ENCODE results near the gene PRDM11.

PRDM11 gene

DNA sequence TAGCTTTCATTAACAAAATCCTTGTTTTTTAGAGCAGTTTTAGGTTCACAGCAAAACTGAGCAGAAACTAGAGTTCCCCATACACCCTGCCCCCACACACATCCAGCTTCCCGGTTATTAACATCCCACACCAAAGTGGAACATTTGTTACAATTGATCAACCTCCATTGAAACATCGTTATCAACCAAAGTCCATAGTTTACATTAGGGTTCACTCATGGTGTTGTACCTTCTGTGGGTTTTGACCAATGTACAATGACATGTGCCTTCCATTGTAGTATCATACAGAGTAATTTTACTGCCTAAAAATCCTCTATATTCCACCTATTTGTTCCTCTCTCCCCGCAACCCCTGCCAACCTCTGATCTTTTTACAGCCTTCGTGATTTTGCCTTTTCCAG is 28.5 kb downstream of the PRDM11 start:
- DNase-seq (ENCODE audit: low read depth): no peak
- TF ChIP-seq, protein P1, sequence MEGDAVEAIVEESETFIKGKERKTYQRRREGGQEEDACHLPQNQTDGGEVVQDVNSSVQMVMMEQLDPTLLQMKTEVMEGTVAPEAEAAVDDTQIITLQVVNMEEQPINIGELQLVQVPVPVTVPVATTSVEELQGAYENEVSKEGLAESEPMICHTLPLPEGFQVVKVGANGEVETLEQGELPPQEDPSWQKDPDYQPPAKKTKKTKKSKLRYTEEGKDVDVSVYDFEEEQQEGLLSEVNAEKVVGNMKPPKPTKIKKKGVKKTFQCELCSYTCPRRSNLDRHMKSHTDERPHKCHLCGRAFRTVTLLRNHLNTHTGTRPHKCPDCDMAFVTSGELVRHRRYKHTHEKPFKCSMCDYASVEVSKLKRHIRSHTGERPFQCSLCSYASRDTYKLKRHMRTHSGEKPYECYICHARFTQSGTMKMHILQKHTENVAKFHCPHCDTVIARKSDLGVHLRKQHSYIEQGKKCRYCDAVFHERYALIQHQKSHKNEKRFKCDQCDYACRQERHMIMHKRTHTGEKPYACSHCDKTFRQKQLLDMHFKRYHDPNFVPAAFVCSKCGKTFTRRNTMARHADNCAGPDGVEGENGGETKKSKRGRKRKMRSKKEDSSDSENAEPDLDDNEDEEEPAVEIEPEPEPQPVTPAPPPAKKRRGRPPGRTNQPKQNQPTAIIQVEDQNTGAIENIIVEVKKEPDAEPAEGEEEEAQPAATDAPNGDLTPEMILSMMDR (IDR thresholded peaks at IDR 0.05; ENCODE audit: control insufficient read depth, insufficient read depth, low read depth, low read length, missing control alignments): no peak
- H3K4me3 ChIP-seq (ENCODE audit: control insufficient read depth, low read depth, low read length): no peak overlapping the region

DNA sequence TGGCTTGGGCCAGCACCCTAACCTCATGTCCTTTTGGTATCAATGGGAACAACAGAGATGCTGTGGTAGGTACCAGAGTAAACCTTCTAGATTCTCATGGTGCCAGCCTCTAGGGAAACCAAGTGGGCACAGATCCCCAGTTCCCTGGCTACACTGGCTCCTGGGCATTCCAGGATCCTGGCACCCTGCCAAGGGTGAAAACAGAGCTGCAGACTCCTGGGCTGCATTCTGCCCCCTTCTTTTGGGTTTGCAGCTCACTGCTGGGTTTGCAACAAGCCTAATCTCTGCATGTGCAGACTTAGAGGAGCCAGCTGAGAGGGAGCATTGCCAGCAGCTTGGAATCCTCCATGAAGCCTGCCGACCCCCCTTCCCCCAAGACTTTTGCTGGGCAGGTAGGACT is 30.6 kb downstream of the PRDM11 start:
- DNase-seq (ENCODE audit: low read depth): no peak
- TF ChIP-seq, protein P1 (IDR thresholded peaks at IDR 0.05; ENCODE audit: control insufficient read depth, insufficient read depth, low read depth, low read length, missing control alignments): no peak
- no peak overlapping the region for H3K4me3 ChIP-seq (ENCODE audit: control insufficient read depth, low read depth, low read length)

- H3K4me3 ChIP-seq (ENCODE audit: control insufficient read depth, low read depth, low read length): no peak overlapping the region
- DNase-seq (ENCODE audit: low read depth): no peak
- TF ChIP-seq, protein P1 (IDR thresholded peaks at IDR 0.05; ENCODE audit: control insufficient read depth, insufficient read depth, low read depth, low read length, missing control alignments): no peak
Measured at GRCh38 chr11:45178223-45178622, 31.8 kb downstream of the PRDM11 start.

DNA sequence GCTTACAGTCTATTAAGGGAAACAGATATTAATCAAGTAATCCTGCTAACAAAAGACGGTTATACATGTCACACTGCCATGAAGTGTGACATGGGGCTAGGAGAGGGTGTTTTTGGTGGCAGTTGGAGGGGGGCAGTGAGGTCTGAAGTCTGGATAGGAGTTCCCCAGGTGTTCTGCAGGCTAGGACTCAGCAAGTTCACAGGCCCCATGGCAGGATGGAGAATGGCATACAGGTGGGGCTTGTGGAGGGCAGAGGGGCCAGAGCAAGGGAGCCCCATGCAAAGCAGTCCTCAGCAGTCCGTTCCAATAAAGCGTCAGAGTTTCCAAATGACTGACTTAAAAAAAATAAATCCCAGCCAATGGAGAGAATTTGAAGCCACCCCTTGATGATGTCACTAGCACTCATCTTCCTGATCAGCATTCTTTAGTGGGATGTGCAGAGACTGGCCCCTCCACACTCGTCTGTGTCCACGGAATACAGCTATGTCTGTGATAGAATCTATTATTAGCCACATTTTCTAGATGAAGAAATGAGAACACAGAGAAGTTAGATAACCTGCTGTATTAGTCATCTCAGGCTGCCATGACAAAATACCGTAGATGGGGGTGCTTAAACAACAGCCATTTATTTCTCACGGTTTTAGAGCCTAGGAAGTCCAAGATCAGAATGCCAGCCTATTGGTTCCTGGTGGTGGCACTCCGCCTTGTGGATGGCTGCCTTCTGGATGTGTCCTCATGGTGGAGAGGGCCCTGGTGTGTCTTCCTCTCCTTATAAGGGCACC is 32.6 kb downstream of the PRDM11 start:
- DNase-seq (ENCODE audit: low read depth): peak; percentile 17
- no peak overlapping the region for H3K4me3 ChIP-seq (ENCODE audit: control insufficient read depth, low read depth, low read length)
- TF ChIP-seq, protein P1 (IDR thresholded peaks at IDR 0.05; ENCODE audit: control insufficient read depth, insufficient read depth, low read depth, low read length, missing control alignments): no peak

GRCh38 chr11:45179686-45180178 is 33.3 kb downstream of the PRDM11 start:
- peak overlapping the region; percentile 11 for H3K4me3 ChIP-seq (ENCODE audit: control insufficient read depth, low read depth, low read length)
- TF ChIP-seq, protein P1 (IDR thresholded peaks at IDR 0.05; ENCODE audit: control insufficient read depth, insufficient read depth, low read depth, low read length, missing control alignments): no peak
- no peak for DNase-seq (ENCODE audit: low read depth)

- DNase-seq (ENCODE audit: low read depth): no peak
- TF ChIP-seq, protein P1 (IDR thresholded peaks at IDR 0.05; ENCODE audit: control insufficient read depth, insufficient read depth, low read depth, low read length, missing control alignments): peak; percentile 40
- H3K4me3 ChIP-seq (ENCODE audit: control insufficient read depth, low read depth, low read length): peak overlapping the region; percentile 37
Measured at GRCh38 chr11:45180179-45180847, 33.9 kb downstream of the PRDM11 start.
